Kidney epithelial cell (primary cell): ENCODE data around the gene ENG. TPM values are rescaled to one million over a fixed set of nuclear protein-coding genes. Genes with fewer than 3 reads are reported as not detected.

Experiments
- DNase-seq: peaks from one replicate; pipeline ENCODE4 v3.0.0-alpha.2; 2010; ENCODE audit warnings: low read depth
- H3K27me3 ChIP-seq: 2 replicates; pipeline ENCODE4 v1.6.0; 2011; ENCODE audit warnings: low read length; ENCODE audit not compliant: control insufficient read depth, insufficient read depth
- H3K36me3 ChIP-seq: 2 replicates; pipeline ENCODE4 v1.5.1; 2011; ENCODE audit warnings: low read length; ENCODE audit not compliant: control insufficient read depth, insufficient read depth
- H3K4me3 ChIP-seq: 2 replicates; pipeline ENCODE4 v1.5.1; 2011; ENCODE audit warnings: low read depth, mild to moderate bottlenecking, control low read depth, low read length
- total RNA-seq: library from RNA; depleted of rRNA; stranded (reverse); fragments of >200 nt; gene quantifications from 2 replicates; pipeline ENCODE4 v1.2.3, GENCODE V29; 2015
- TF ChIP-seq, protein P1 (sequence below): IDR thresholded peaks from 2 replicates; pipeline ENCODE4 v1.5.1; 2011; ENCODE audit warnings: mild to moderate bottlenecking, moderate library complexity, low read length, control low read depth, inconsistent platforms; ENCODE audit not compliant: insufficient read depth, poor library complexity, severe bottlenecking

ENG gene
- total RNA-seq, 1 donor from 2014 or later = 3.4 TPM

DNA sequence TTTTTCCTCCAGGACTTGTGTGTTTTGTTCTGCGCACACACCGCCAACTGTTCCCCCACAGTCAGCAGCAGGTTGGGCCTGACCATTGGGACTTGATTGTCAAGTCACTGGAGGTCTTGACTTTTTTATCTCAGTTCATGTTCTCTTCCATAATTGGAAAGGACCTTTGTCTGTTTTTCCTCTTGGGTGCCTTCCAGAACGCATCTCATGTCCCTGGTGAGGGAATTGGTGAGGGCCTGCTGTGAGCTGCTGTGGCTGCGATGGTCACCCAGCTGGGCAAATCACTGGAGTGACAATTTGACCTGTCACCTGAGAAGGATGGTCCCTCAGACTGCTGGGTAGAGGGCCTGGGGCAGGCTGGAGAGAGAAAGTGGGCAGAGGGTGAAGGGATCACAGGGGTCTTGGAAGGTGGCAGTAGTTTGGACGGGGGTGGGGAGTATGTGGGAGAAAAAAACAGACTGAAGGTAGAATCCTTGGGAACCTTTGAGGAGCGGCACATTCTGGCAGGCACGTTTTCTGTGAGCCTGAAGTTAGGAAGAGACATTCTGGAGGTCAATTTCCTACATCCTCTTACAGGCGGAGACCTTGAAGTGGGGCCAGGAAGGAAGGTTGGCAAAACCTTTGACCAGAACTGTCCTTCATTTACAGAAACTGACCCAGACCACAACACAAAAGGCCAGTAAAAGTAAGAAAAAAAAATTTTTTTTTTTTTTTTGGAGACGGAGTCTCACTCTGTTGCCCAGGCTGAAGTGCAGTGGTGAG, 64.2 kb downstream of the ENG start:
- DNase-seq = no peak
- TF ChIP-seq, protein P1, sequence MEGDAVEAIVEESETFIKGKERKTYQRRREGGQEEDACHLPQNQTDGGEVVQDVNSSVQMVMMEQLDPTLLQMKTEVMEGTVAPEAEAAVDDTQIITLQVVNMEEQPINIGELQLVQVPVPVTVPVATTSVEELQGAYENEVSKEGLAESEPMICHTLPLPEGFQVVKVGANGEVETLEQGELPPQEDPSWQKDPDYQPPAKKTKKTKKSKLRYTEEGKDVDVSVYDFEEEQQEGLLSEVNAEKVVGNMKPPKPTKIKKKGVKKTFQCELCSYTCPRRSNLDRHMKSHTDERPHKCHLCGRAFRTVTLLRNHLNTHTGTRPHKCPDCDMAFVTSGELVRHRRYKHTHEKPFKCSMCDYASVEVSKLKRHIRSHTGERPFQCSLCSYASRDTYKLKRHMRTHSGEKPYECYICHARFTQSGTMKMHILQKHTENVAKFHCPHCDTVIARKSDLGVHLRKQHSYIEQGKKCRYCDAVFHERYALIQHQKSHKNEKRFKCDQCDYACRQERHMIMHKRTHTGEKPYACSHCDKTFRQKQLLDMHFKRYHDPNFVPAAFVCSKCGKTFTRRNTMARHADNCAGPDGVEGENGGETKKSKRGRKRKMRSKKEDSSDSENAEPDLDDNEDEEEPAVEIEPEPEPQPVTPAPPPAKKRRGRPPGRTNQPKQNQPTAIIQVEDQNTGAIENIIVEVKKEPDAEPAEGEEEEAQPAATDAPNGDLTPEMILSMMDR = no peak
- H3K27me3 ChIP-seq = no peaks in the 10 kb centered on the region
- H3K4me3 ChIP-seq = no peak overlapping the region
- H3K36me3 ChIP-seq = peaks cover 8% of the 10 kb centered on the region

DNA sequence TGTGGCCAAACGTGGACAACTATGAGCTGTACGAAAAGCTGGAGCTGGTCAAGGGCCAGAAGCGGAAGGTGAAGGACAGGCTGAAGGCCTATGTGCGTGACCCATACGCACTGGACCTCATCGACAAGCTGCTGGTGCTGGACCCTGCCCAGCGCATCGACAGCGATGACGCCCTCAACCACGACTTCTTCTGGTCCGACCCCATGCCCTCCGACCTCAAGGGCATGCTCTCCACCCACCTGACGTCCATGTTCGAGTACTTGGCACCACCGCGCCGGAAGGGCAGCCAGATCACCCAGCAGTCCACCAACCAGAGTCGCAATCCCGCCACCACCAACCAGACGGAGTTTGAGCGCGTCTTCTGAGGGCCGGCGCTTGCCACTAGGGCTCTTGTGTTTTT, 65.3 kb downstream of the ENG start:
- TF ChIP-seq, protein P1 = no peak
- Histone ChIP-seq H3K27me3 (no peaks in the 10 kb centered on the region), H3K4me3 (no peak overlapping the region), H3K36me3 (peaks cover 8% of the 10 kb centered on the region)
- DNase-seq = no peak

DNA sequence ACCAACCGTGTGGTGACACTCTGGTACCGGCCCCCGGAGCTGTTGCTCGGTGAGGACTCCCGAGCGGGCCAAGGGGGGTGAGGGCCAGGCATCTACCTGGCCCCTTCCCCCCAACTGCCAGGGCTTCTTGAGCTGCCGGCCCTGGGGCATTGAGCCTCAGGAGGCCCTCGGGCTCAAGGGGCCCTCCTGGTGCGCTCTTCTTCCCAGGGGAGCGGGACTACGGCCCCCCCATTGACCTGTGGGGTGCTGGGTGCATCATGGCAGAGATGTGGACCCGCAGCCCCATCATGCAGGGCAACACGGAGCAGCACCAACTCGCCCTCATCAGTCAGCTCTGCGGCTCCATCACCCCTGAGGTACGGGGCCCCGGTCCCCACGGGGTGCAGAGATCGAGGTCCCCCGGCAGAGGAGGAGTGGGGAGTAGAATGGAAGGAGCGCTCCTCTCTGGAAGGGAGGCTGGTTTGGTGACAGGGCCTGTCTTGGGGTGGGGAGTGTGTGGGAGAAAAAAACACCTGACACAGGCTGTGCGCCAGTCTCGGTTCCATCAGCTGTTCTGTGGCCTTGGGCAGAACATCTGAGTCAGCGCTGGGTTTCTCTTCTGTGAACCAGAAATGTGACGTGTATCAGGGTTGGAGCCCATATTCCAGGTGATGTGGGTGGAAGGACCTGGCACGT, 66.0 kb downstream of the ENG start:
- H3K27me3 ChIP-seq = no peaks in the 10 kb centered on the region
- no peak overlapping the region for H3K4me3 ChIP-seq
- no peak for DNase-seq
- peaks cover 8% of the 10 kb centered on the region for H3K36me3 ChIP-seq
- TF ChIP-seq, protein P1 = no peak

DNA sequence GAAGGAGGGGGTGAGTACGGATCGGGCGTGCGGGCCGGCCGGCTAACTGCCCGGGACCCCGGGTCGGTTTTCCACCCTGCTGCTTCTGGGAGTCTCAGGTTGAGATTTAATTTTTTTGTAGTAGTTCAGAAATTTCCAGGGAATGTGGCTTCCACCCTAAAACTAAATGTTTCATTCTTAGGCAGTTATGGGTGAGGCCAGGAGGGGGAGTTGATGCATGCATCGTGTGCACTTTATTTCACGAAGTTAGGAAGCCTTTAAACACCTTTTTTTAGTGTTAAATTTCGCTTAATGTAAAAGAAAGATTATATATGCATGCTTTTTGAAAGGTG, 67.7 kb downstream of the ENG start:
- no peak for DNase-seq
- TF ChIP-seq, protein P1 = peak; percentile 41
- Histone ChIP-seq H3K36me3 (peaks cover 8% of the 10 kb centered on the region), H3K4me3 (peak overlapping the region; percentile 94), H3K27me3 (no peaks in the 10 kb centered on the region)

DNA sequence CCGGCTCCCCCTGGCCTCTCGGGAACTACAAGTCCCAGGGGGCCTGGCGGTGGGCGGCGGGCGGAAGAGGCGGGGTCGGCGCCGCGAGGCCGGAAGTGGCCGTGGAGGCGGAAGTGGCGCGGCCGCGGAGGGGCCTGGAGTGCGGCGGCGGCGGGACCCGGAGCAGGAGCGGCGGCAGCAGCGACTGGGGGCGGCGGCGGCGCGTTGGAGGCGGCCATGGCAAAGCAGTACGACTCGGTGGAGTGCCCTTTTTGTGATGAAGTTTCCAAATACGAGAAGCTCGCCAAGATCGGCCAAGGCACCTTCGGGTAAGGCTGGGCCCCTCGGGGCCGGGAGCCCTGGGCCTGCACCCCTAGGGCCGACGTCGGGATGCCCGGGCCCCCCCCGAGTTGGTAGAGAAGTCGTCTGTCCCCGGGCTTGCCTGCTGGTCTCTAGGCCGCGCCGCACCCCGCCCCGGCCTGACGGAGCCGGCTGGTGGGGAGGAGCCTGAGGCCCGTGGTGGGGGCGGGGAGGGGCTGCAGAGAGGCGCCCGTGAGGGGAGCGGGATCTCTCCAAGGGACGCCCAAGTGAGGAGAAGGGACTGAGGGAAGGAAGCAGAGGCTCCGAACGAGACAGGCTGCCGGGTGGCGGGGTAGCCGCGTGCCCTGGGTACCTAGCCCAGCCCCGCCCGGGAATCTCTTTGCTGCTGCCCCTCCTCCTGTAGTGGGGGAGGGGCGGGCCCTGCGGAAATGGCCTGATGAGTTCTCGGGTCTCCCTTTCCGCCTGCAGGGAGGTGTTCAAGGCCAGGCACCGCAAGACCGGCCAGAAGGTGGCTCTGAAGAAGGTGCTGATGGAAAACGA, 68.3 kb downstream of the ENG start, which contains the start of gene CDK9:
CDK9 (plus strand) TSS at position 102 of the 840 bp plus-strand sequence; CDS start at position 217, 115 bp downstream.
- Histone ChIP-seq H3K27me3 (no peaks in the 10 kb centered on the region), H3K36me3 (peaks cover 8% of the 10 kb centered on the region), H3K4me3 (peak within 1 kb of the TSS; percentile 94)
- no peak for DNase-seq
- TF ChIP-seq, protein P1 = no peak
